GM21737 (cell line): ENCODE data around the gene KANSL3.

Source experiments
- ATAC-seq: cut with Tn5 transposase; IDR thresholded peaks from one replicate; pipeline ENCODE4 v1.9.1; 2021; ENCODE audit warnings: mild to moderate bottlenecking, moderate library complexity; ENCODE audit not compliant: unreplicated experiment

Gene KANSL3

DNA sequence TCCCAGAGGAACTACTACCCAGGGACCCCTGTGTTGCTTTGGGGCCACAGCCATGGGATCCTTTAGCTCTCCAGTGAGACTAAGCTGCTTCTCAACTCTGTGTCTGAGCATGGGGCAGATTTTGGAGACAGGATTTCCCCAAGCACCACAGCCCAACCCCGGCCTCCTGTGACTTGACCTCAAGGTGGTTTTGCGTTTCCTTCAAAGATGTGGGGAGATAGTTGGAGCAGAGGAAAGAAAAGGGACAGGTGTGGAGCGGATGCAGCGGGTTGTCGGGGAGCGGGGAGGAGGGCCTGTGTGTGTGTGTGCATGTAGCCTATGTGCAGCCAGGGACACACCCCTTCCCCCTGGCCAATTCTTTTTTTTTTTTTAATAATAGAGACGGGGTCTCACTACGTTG lies 91.3 kb downstream of the KANSL3 start:
- ATAC-seq: no peak

DNA sequence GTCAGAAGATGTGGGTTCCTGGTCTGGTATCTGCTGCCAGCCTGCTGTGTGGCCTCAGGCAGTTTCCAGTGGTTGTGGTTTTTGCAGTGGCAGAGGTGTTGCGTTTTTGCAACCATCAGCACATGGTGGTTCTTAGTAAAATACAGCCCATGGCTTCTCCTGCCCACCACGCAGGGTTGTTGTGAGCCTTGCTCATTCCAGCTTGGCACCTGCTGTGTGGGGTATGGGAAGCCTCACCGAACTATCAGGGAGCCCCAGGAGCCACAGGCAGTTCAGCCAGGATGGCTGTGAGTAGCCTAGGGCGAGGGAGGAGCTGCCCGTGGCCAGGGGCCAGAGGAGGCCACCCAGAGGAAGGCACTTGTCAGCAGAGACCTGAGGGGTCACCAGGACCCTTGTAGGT lies 91.8 kb downstream of the KANSL3 start:
- ATAC-seq: no peak
